ENCODE results near the gene KATNIP. TPM values are rescaled to one million over a fixed set of nuclear protein-coding genes. Genes with fewer than 3 reads are reported as not detected.

Gene KATNIP
- total and polyA plus RNA-seq, 7 experiments from 2014 or later: 5.7 to 39.0 (median 20.1) TPM

- Mint-ChIP-seq H3K4me1 (peaks cover 4 to 16% (median 9%) of the 10 kb centered on the region in 7 donors), H3K9me3 (peaks cover 0 to 2% (median 0%) of the 10 kb centered on the region in 11 donors), H3K4me3 (no peak overlapping the region), H3K27me3 (no peaks in the 10 kb centered on the region), H3K36me3 (peaks cover 42 to 74% (median 53%) of the 10 kb centered on the region in 5 donors), H3K27ac (peak overlapping the region in 3 of 9 donors; percentile 50 to 74 (median 65))
- no peak for DNase-seq
- Histone ChIP-seq H3K9me3 (ENCODE audit: control insufficient read depth in 2 of 3, low read length in 3 of 3) (no peaks in the 10 kb centered on the region), H3K4me1 (ENCODE audit: control insufficient read depth in 2 of 2, insufficient read depth in 2 of 2, low read length in 2 of 2) (no peaks in the 10 kb centered on the region), H3K4me3 (ENCODE audit: low read length) (no peak overlapping the region), H3K27me3 (ENCODE audit: control insufficient read depth in 2 of 2, insufficient read depth in 2 of 2, low read length in 2 of 2) (no peaks in the 10 kb centered on the region), H3K36me3 (ENCODE audit: control insufficient read depth in 2 of 3, insufficient read depth in 3 of 3, low read length in 3 of 3) (peaks cover 15 to 89% (median 21%) of the 10 kb centered on the region in 3 experiments), H3K27ac (ENCODE audit: low read depth, low read length) (no peak overlapping the region)
- ATAC-seq: no peak
- ChIA-PET CTCF (no interaction called here), POLR2A (no interaction called here)
- intact Hi-C loops (cut with micrococcal nuclease): no loop called here
Measured at GRCh38 chr16:27531826-27532800, 17.8 kb upstream of the KATNIP start.

- peaks cover 43 to 75% (median 53%) of the 10 kb centered on the region in 5 donors for H3K36me3 Mint-ChIP-seq
- H3K4me3 Mint-ChIP-seq: no peak overlapping the region
- DNase-seq (no peak), ATAC-seq (no peak)
- H3K4me1 Mint-ChIP-seq: peaks cover 4 to 21% (median 9%) of the 10 kb centered on the region in 7 donors
- POLR2A ChIA-PET: interaction anchor here (0.9 kb wide), 1 partner anchor 16 kb away, joined by 3 read pairs; the partner anchor contains the start of genes GTF3C1 and KATNIP
- Histone ChIP-seq H3K4me1 (ENCODE audit: control insufficient read depth in 2 of 2, insufficient read depth in 2 of 2, low read length in 2 of 2) (no peaks in the 10 kb centered on the region), H3K36me3 (ENCODE audit: control insufficient read depth in 2 of 3, insufficient read depth in 3 of 3, low read length in 3 of 3) (peaks cover 0 to 90% (median 15%) of the 10 kb centered on the region in 3 experiments), H3K9me3 (ENCODE audit: control insufficient read depth in 2 of 3, low read length in 3 of 3) (no peaks in the 10 kb centered on the region), H3K4me3 (ENCODE audit: low read length) (no peak overlapping the region), H3K27me3 (ENCODE audit: control insufficient read depth in 2 of 2, insufficient read depth in 2 of 2, low read length in 2 of 2) (no peaks in the 10 kb centered on the region), H3K27ac (ENCODE audit: low read depth, low read length) (no peak overlapping the region)
- intact Hi-C loops (cut with micrococcal nuclease): no loop called here
- H3K27me3 Mint-ChIP-seq: no peaks in the 10 kb centered on the region
- H3K9me3 Mint-ChIP-seq: no peaks in the 10 kb centered on the region
- CTCF ChIA-PET: no interaction called here
- H3K27ac Mint-ChIP-seq: no peak overlapping the region
Measured at GRCh38 chr16:27534256-27534655, 15.7 kb upstream of the KATNIP start.

GRCh38 chr16:27538528-27538927 lies 11.4 kb upstream of the KATNIP start:
- no peak for DNase-seq
- H3K27ac Mint-ChIP-seq: peak overlapping the region in 1 of 9 donors; percentile 36
- peaks cover 0 to 5% (median 0%) of the 10 kb centered on the region in 11 donors for H3K9me3 Mint-ChIP-seq
- no peaks in the 10 kb centered on the region for H3K4me1 ChIP-seq (ENCODE audit: control insufficient read depth in 2 of 2, insufficient read depth in 2 of 2, low read length in 2 of 2)
- no peak for ATAC-seq
- CTCF ChIA-PET: no interaction called here
- H3K27ac ChIP-seq (ENCODE audit: low read depth, low read length): no peak overlapping the region
- H3K36me3 ChIP-seq (ENCODE audit: control insufficient read depth in 2 of 3, insufficient read depth in 3 of 3, low read length in 3 of 3): peaks cover 5 to 92% (median 17%) of the 10 kb centered on the region in 3 experiments
- intact Hi-C loops (cut with micrococcal nuclease): no loop called here
- H3K27me3 ChIP-seq (ENCODE audit: control insufficient read depth in 2 of 2, insufficient read depth in 2 of 2, low read length in 2 of 2): no peaks in the 10 kb centered on the region
- POLR2A ChIA-PET: no interaction called here
- H3K9me3 ChIP-seq (ENCODE audit: control insufficient read depth in 2 of 3, low read length in 3 of 3): peaks cover 0 to 4% (median 0%) of the 10 kb centered on the region in 3 experiments
- no peak overlapping the region for H3K4me3 Mint-ChIP-seq
- H3K4me3 ChIP-seq (ENCODE audit: low read length): no peak overlapping the region
- no peaks in the 10 kb centered on the region for H3K27me3 Mint-ChIP-seq
- peaks cover 0 to 16% (median 8%) of the 10 kb centered on the region in 7 donors for H3K4me1 Mint-ChIP-seq
- H3K36me3 Mint-ChIP-seq: peaks cover 32 to 82% (median 55%) of the 10 kb centered on the region in 5 donors

DNA sequence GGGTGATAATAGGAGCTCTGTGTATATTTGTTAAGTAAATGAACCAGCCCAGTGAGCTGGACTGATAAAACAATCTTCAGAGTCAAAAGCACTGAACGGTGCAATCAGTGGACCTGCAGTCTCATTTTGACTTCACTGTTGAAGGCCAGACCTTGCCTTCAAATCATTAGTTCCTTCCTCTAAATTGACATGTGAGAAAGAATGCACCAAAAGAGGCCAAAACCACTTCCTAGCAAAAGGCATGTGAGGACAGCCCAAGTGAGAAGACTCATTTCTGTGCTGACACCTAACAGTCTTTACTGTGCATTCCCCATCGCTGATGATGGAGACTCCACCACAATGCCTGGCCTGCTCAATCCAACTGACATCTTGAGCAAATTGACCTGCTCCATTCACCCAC lies 10.8 kb upstream of the KATNIP start:
- peaks cover 8 to 93% (median 17%) of the 10 kb centered on the region in 3 experiments for H3K36me3 ChIP-seq (ENCODE audit: control insufficient read depth in 2 of 3, insufficient read depth in 3 of 3, low read length in 3 of 3)
- ChIA-PET CTCF (no interaction called here), POLR2A (no interaction called here)
- Mint-ChIP-seq H3K27me3 (no peaks in the 10 kb centered on the region), H3K4me1 (peaks cover 0 to 16% (median 8%) of the 10 kb centered on the region in 7 donors), H3K4me3 (no peak overlapping the region), H3K9me3 (peaks cover 0 to 5% (median 0%) of the 10 kb centered on the region in 11 donors), H3K36me3 (peaks cover 32 to 83% (median 55%) of the 10 kb centered on the region in 5 donors), H3K27ac (no peak overlapping the region)
- no peak overlapping the region for H3K4me3 ChIP-seq (ENCODE audit: low read length)
- DNase-seq: no peak
- peaks cover 0 to 4% (median 0%) of the 10 kb centered on the region in 3 experiments for H3K9me3 ChIP-seq (ENCODE audit: control insufficient read depth in 2 of 3, low read length in 3 of 3)
- H3K4me1 ChIP-seq (ENCODE audit: control insufficient read depth in 2 of 2, insufficient read depth in 2 of 2, low read length in 2 of 2): no peaks in the 10 kb centered on the region
- H3K27ac ChIP-seq (ENCODE audit: low read depth, low read length): no peak overlapping the region
- peak; percentile 51 for ATAC-seq
- no peaks in the 10 kb centered on the region for H3K27me3 ChIP-seq (ENCODE audit: control insufficient read depth in 2 of 2, insufficient read depth in 2 of 2, low read length in 2 of 2)
- intact Hi-C loops (cut with micrococcal nuclease): no loop called here

DNA sequence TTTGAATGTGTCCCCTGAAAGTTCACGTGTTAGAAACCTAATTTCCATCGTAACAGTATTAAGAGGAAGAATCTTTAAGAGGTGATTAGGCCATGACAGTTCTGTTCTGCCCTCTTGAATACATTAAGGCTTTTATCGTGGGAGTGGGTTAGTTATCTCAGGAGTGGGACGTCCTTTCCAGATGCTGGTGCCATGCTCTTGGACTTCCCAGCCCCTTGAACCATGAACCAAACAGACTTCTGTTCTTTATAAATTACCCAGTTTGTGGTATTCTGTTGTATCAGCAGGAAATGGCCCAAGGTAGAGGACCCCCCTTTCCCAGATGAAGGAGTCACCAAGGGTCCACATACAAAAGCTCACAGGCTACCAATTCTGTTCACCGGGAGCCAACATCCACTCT lies 10.3 kb upstream of the KATNIP start:
- no peaks in the 10 kb centered on the region for H3K27me3 ChIP-seq (ENCODE audit: control insufficient read depth in 2 of 2, insufficient read depth in 2 of 2, low read length in 2 of 2)
- H3K27ac ChIP-seq (ENCODE audit: low read depth, low read length): no peak overlapping the region
- H3K27ac Mint-ChIP-seq: no peak overlapping the region
- intact Hi-C loops (cut with micrococcal nuclease): no loop called here
- H3K9me3 Mint-ChIP-seq: peaks cover 0 to 5% (median 0%) of the 10 kb centered on the region in 11 donors
- H3K4me3 ChIP-seq (ENCODE audit: low read length): no peak overlapping the region
- DNase-seq (no peak), ATAC-seq (no peak)
- H3K27me3 Mint-ChIP-seq: no peaks in the 10 kb centered on the region
- H3K36me3 Mint-ChIP-seq: peaks cover 34 to 84% (median 59%) of the 10 kb centered on the region in 5 donors
- peaks cover 8 to 93% (median 21%) of the 10 kb centered on the region in 3 experiments for H3K36me3 ChIP-seq (ENCODE audit: control insufficient read depth in 2 of 3, insufficient read depth in 3 of 3, low read length in 3 of 3)
- POLR2A ChIA-PET: interaction anchor here (0.6 to 1.3 kb wide), 2 partner anchors 11 kb away, joined by 3 to 4 read pairs; partner anchors contain the start of gene KATNIP
- H3K9me3 ChIP-seq (ENCODE audit: control insufficient read depth in 2 of 3, low read length in 3 of 3): peaks cover 0 to 4% (median 0%) of the 10 kb centered on the region in 3 experiments
- H3K4me3 Mint-ChIP-seq: no peak overlapping the region
- H3K4me1 ChIP-seq (ENCODE audit: control insufficient read depth in 2 of 2, insufficient read depth in 2 of 2, low read length in 2 of 2): no peaks in the 10 kb centered on the region
- CTCF ChIA-PET: no interaction called here
- peaks cover 0 to 21% (median 8%) of the 10 kb centered on the region in 7 donors for H3K4me1 Mint-ChIP-seq

- Histone ChIP-seq H3K36me3 (ENCODE audit: control insufficient read depth in 2 of 3, insufficient read depth in 3 of 3, low read length in 3 of 3) (peaks cover 8 to 69% (median 22%) of the 10 kb centered on the region in 3 experiments), H3K27ac (ENCODE audit: low read depth, low read length) (no peak overlapping the region), H3K4me1 (ENCODE audit: control insufficient read depth in 2 of 2, insufficient read depth in 2 of 2, low read length in 2 of 2) (peaks cover 7 to 9% of the 10 kb centered on the region in 2 donors), H3K27me3 (ENCODE audit: control insufficient read depth in 2 of 2, insufficient read depth in 2 of 2, low read length in 2 of 2) (no peaks in the 10 kb centered on the region), H3K9me3 (ENCODE audit: control insufficient read depth in 2 of 3, low read length in 3 of 3) (peaks cover 0 to 4% (median 0%) of the 10 kb centered on the region in 3 experiments), H3K4me3 (ENCODE audit: low read length) (no peak overlapping the region)
- ATAC-seq: no peak
- Mint-ChIP-seq H3K27me3 (no peaks in the 10 kb centered on the region), H3K4me1 (peaks cover 22 to 46% (median 28%) of the 10 kb centered on the region in 7 donors), H3K27ac (peak overlapping the region in 1 of 9 donors; percentile 73), H3K36me3 (peaks cover 30 to 73% (median 50%) of the 10 kb centered on the region in 5 donors), H3K9me3 (peaks cover 0 to 5% (median 0%) of the 10 kb centered on the region in 11 donors), H3K4me3 (no peak overlapping the region)
- DNase-seq: no peak
- intact Hi-C loops (cut with micrococcal nuclease): no loop called here
- CTCF ChIA-PET: no interaction called here
- POLR2A ChIA-PET: no interaction called here
Measured at GRCh38 chr16:27543801-27544200, 6.1 kb upstream of the KATNIP start.

Measured in naive thymus-derived CD4-positive, alpha-beta T cell (primary cell).